ENCODE data around the gene NOX3.

The NOX3 gene

GRCh38 chr6:155408231-155408630 is 47.4 kb downstream of the NOX3 start:
- TF ChIP-seq POLR2A (IDR thresholded peaks at IDR 0.05; ENCODE audit: low read depth, low read length), result no peak
- no peak for TF ChIP-seq TAF1 (IDR thresholded peaks at IDR 0.05; ENCODE audit: borderline replicate concordance, low read depth, low read length)
- TF ChIP-seq POLR2AphosphoS5 (IDR thresholded peaks at IDR 0.05; ENCODE audit: low read depth, low read length), result no peak
- DNase-seq (ENCODE audit: insufficient read length) (no peak), FAIRE-seq (no peak)

GRCh38 chr6:155406801-155407200 is 48.8 kb downstream of the NOX3 start:
- FAIRE-seq (no peak), DNase-seq (ENCODE audit: insufficient read length) (no peak)
- no peak for TF ChIP-seq POLR2A (IDR thresholded peaks at IDR 0.05; ENCODE audit: low read depth, low read length)
- no peak for TF ChIP-seq TAF1 (IDR thresholded peaks at IDR 0.05; ENCODE audit: borderline replicate concordance, low read depth, low read length)
- TF ChIP-seq POLR2AphosphoS5 (IDR thresholded peaks at IDR 0.05; ENCODE audit: low read depth, low read length), result no peak

- FAIRE-seq (no peak), DNase-seq (ENCODE audit: insufficient read length) (no peak)
- TF ChIP-seq POLR2AphosphoS5 (IDR thresholded peaks at IDR 0.05; ENCODE audit: low read depth, low read length), result no peak
- no peak for TF ChIP-seq TAF1 (IDR thresholded peaks at IDR 0.05; ENCODE audit: borderline replicate concordance, low read depth, low read length)
- no peak for TF ChIP-seq POLR2A (IDR thresholded peaks at IDR 0.05; ENCODE audit: low read depth, low read length)
Measured at GRCh38 chr6:155404937-155405336, 50.7 kb downstream of the NOX3 start.

DNA sequence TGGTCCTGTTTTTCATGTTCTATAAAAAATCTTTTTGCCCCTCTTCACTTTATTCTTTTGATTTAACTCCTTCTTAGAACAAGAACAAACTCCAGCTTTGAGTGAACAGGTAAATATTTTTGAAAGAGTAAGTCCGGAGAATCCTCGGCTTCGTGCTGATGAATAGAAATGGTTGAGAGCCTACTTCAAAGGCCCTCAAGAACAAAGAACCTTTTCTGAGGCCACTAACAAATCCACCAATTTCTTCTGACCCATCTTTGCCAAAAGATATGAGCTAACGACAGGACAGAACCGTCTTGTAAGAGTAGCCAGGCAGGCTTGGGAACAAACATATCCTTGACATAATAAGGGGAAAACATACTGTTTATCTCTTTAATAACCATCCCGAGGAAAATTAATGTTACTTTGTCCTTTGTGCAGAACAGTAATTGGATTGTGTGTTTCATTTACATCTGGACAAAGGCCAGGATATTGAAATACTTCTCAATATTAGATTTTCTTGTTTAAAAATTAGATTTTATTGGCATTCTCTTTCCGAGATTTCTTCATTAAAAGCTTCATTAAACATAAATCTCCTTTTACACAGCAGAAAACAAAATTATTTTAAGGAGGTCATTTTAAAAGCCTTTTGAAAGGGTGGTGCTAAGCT is 52.9 kb downstream of the NOX3 start:
- FAIRE-seq, result no peak
- no peak for TF ChIP-seq POLR2A (IDR thresholded peaks at IDR 0.05; ENCODE audit: low read depth, low read length)
- no peak for TF ChIP-seq TAF1 (IDR thresholded peaks at IDR 0.05; ENCODE audit: borderline replicate concordance, low read depth, low read length)
- TF ChIP-seq POLR2AphosphoS5 (IDR thresholded peaks at IDR 0.05; ENCODE audit: low read depth, low read length), result no peak
- DNase-seq (ENCODE audit: insufficient read length), result no peak

DNA sequence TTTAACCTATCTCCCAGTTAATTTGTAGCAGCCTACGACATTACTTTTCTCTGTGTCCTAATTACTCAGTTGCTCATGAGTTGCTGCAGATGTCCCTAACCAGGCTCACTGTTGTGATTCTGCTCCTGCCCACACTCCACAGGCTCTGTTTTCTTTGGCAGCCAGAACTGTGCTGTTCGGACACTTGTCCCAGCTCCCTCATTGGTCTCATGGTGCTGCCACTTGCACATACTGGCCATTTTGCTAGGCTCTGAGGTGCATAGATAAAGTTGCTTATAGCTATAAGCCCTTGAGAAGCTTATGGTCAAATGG is 55.0 kb downstream of the NOX3 start:
- DNase-seq (ENCODE audit: insufficient read length) (no peak), FAIRE-seq (no peak)
- TF ChIP-seq POLR2AphosphoS5 (IDR thresholded peaks at IDR 0.05; ENCODE audit: low read depth, low read length), result no peak

GRCh38 chr6:155399745-155400653 is 55.6 kb downstream of the NOX3 start:
- TF ChIP-seq POLR2AphosphoS5 (IDR thresholded peaks at IDR 0.05; ENCODE audit: low read depth, low read length), result no peak
- TF ChIP-seq POLR2A (IDR thresholded peaks at IDR 0.05; ENCODE audit: low read depth, low read length), result no peak
- no peak for TF ChIP-seq TAF1 (IDR thresholded peaks at IDR 0.05; ENCODE audit: borderline replicate concordance, low read depth, low read length)
- FAIRE-seq, result no peak
- no peak for DNase-seq (ENCODE audit: insufficient read length)

- TF ChIP-seq POLR2AphosphoS5 (IDR thresholded peaks at IDR 0.05; ENCODE audit: low read depth, low read length), result no peak
- no peak for TF ChIP-seq TAF1 (IDR thresholded peaks at IDR 0.05; ENCODE audit: borderline replicate concordance, low read depth, low read length)
- no peak for DNase-seq (ENCODE audit: insufficient read length)
- FAIRE-seq, result no peak
Measured at GRCh38 chr6:155399062-155399744, 56.4 kb downstream of the NOX3 start.

DNA sequence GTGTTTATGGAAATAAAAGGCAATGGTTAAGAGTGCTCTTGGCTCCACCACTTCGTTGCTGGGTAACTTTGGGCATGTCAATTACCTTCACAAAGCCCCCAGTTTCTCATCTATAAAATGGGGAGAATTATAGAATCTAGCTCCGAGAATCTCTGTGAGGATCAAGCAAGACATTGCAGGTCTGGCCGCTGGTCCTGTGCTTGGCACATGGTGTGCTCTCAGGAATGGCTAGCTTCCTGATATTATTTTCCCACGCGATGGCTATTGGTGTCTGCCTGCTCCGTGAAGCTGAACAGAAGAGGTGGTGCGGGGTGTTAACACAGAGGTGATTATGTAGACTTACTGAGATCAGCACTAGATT is 57.0 kb downstream of the NOX3 start:
- FAIRE-seq (no peak), DNase-seq (ENCODE audit: insufficient read length) (no peak)
- no peak for TF ChIP-seq POLR2A (IDR thresholded peaks at IDR 0.05; ENCODE audit: low read depth, low read length)
- no peak for TF ChIP-seq POLR2AphosphoS5 (IDR thresholded peaks at IDR 0.05; ENCODE audit: low read depth, low read length)
- no peak for TF ChIP-seq TAF1 (IDR thresholded peaks at IDR 0.05; ENCODE audit: borderline replicate concordance, low read depth, low read length)

GRCh38 chr6:155398221-155398620 is 57.4 kb downstream of the NOX3 start:
- no peak for TF ChIP-seq TAF1 (IDR thresholded peaks at IDR 0.05; ENCODE audit: borderline replicate concordance, low read depth, low read length)
- TF ChIP-seq POLR2A (IDR thresholded peaks at IDR 0.05; ENCODE audit: low read depth, low read length), result no peak
- TF ChIP-seq POLR2AphosphoS5 (IDR thresholded peaks at IDR 0.05; ENCODE audit: low read depth, low read length), result no peak
- FAIRE-seq, result peak; percentile 54
- no peak for DNase-seq (ENCODE audit: insufficient read length)

- DNase-seq (ENCODE audit: insufficient read length) (no peak), FAIRE-seq (no peak)
- TF ChIP-seq TAF1 (IDR thresholded peaks at IDR 0.05; ENCODE audit: borderline replicate concordance, low read depth, low read length) (no peak), POLR2AphosphoS5 (IDR thresholded peaks at IDR 0.05; ENCODE audit: low read depth, low read length) (no peak)
Measured at GRCh38 chr6:155397172-155397705, 58.4 kb downstream of the NOX3 start.

DNA sequence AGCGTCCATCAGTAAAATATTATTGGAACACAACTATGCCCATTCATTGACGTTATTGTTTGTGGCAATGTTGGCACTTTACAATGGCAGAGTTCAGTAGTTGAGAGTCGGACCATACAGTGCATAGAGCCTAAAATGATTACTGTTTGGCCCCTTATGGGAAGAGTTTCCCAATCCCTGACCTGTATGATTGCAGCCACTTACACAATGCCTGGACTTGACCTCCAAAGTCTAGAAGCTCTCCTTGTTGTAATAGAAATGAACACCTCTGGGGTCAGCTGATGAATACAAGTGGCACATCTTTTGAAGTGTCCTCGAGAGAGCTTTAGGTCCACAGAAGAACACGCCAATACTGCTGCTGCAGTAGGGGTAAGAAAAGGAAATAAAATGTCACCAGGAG is 59.0 kb downstream of the NOX3 start:
- no peak for DNase-seq (ENCODE audit: insufficient read length)
- TF ChIP-seq TAF1 (IDR thresholded peaks at IDR 0.05; ENCODE audit: borderline replicate concordance, low read depth, low read length), result no peak
- no peak for TF ChIP-seq POLR2AphosphoS5 (IDR thresholded peaks at IDR 0.05; ENCODE audit: low read depth, low read length)
- TF ChIP-seq POLR2A (IDR thresholded peaks at IDR 0.05; ENCODE audit: low read depth, low read length), result no peak
- FAIRE-seq, result no peak

DNA sequence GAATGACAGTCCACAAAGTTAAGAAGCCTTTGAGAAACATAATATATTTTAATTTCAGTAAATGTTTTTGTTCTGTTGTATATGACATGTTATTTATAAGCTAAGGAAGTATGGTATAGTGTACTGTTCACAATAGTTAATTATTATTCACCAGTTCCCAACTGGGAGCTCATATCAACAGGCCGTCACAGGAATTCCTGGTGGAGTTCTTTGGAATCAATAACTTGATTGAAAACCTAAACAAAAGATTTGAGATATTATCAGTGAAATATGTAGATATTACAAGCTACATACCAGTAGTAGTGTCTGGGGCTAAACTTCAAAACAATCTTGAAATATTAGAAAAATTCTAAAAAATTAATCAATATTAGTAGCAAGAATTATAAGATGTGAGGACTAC is 60.3 kb downstream of the NOX3 start:
- DNase-seq (ENCODE audit: insufficient read length) (no peak), FAIRE-seq (no peak)
- TF ChIP-seq TAF1 (IDR thresholded peaks at IDR 0.05; ENCODE audit: borderline replicate concordance, low read depth, low read length), result no peak
- no peak for TF ChIP-seq POLR2A (IDR thresholded peaks at IDR 0.05; ENCODE audit: low read depth, low read length)
- no peak for TF ChIP-seq POLR2AphosphoS5 (IDR thresholded peaks at IDR 0.05; ENCODE audit: low read depth, low read length)
